Caco-2 (cell line): ENCODE data around the gene UGT1A9. TPM values are rescaled to one million over a fixed set of nuclear protein-coding genes. Genes with fewer than 3 reads are reported as not detected.

Source experiments
- BruUV-seq: library from RNA; stranded (reverse); fragments of 400-500 nt; replicated peaks from 2 replicates; lab custom pipeline; 2021; lab: Mats Ljungman, UMichigan
- CTCF ChIA-PET: fragments of 300-600 bp; sonication (Branson Sonifier 250); formaldehyde crosslinking; loops from one replicate; lab custom pipeline; 2022; ENCODE audit warnings: antibody characterized with exemption; lab: Charles Lee
- POLR2A ChIA-PET: fragments of 300-600 bp; sonication (Branson Sonifier 250); formaldehyde crosslinking; loops from one replicate; lab custom pipeline; 2022; ENCODE audit warnings: antibody characterized with exemption; lab: Charles Lee
- DNase-seq, 2 experiments: peaks; one replicate each; pipeline versions ENCODE4 v3.0.0 to v3.0.0-alpha.2; 2020 to 2022
- H3K27me3 ChIP-seq: replicated peaks from 2 replicates; pipeline ENCODE4 v1.6.0; 2011; ENCODE audit warnings: low read length; ENCODE audit not compliant: control insufficient read depth, insufficient read depth
- H3K36me3 ChIP-seq: 2 replicates; pipeline ENCODE4 v1.5.1; 2011; ENCODE audit warnings: low read length; ENCODE audit not compliant: control insufficient read depth, insufficient read depth
- H3K4me1 ChIP-seq: fragments of 250-450 bp; sonication (Bioruptor Pico); 2 replicates; pipeline ENCODE4 v1.5.1; 2020; ENCODE audit warnings: mild to moderate bottlenecking
- H3K4me3 ChIP-seq: 2 replicates; pipeline ENCODE4 v1.5.1; 2011; ENCODE audit warnings: low read depth, mild to moderate bottlenecking, control low read depth, low read length
- H3K9me3 ChIP-seq: fragments of 250-450 bp; sonication (Bioruptor Pico); 2 replicates; pipeline ENCODE4 v1.5.1; 2020; ENCODE audit warnings: mild to moderate bottlenecking, moderate library complexity
- H3K27ac Mint-ChIP-seq: one replicate; pipeline ENCODE4 v1.8.0; 2022; ENCODE audit warnings: mixed read lengths; ENCODE audit not compliant: unreplicated experiment
- H3K27me3 Mint-ChIP-seq: one replicate; pipeline ENCODE4 v1.8.0; 2022; ENCODE audit warnings: mixed read lengths; ENCODE audit not compliant: insufficient read depth, unreplicated experiment
- H3K36me3 Mint-ChIP-seq: one replicate; pipeline ENCODE4 v1.8.0; 2022; ENCODE audit warnings: mild to moderate bottlenecking, mixed read lengths; ENCODE audit not compliant: insufficient read depth, unreplicated experiment
- H3K4me1 Mint-ChIP-seq: one replicate; pipeline ENCODE4 v1.8.0; 2022; ENCODE audit warnings: low read depth, mixed read lengths; ENCODE audit not compliant: unreplicated experiment
- H3K4me3 Mint-ChIP-seq: one replicate; pipeline ENCODE4 v1.8.0; 2022; ENCODE audit warnings: mild to moderate bottlenecking, moderate library complexity, mixed read lengths; ENCODE audit not compliant: unreplicated experiment
- H3K9me3 Mint-ChIP-seq: one replicate; pipeline ENCODE4 v1.8.0; 2022; ENCODE audit warnings: mixed read lengths; ENCODE audit not compliant: unreplicated experiment
- CTCF ChIP-seq, 2 experiments: fragments of 200-600 bp in 1 of 2; IDR thresholded peaks; 1 replicate in 1 of 2; 2 replicates in 1 of 2; pipeline versions ENCODE4 v1.5.1 to v1.8.0; 2011 to 2022; ENCODE audit warnings: antibody characterized with exemption in 1 of 2, control low read depth in 1 of 2, inconsistent platforms in 1 of 2, low read depth in 1 of 2, low read length in 1 of 2, mild to moderate bottlenecking in 1 of 2, moderate library complexity in 1 of 2; ENCODE audit not compliant: insufficient read depth in 1 of 2, severe bottlenecking in 1 of 2, unreplicated experiment in 1 of 2
- intact Hi-C: fragments of 100-400 bp; cut with micrococcal nuclease; formaldehyde crosslinking; loops from one replicate; pipeline ENCODE4 v1.10.0; 2022; ENCODE audit not compliant: unreplicated experiment
- total RNA-seq: library from RNA; stranded (reverse); gene quantifications from 2 replicates; pipeline ENCODE4 v1.2.3, GENCODE V29; 2022

UGT1A9 gene
- total RNA-seq, 1 experiment from 2014 or later = 0.20 TPM

DNA sequence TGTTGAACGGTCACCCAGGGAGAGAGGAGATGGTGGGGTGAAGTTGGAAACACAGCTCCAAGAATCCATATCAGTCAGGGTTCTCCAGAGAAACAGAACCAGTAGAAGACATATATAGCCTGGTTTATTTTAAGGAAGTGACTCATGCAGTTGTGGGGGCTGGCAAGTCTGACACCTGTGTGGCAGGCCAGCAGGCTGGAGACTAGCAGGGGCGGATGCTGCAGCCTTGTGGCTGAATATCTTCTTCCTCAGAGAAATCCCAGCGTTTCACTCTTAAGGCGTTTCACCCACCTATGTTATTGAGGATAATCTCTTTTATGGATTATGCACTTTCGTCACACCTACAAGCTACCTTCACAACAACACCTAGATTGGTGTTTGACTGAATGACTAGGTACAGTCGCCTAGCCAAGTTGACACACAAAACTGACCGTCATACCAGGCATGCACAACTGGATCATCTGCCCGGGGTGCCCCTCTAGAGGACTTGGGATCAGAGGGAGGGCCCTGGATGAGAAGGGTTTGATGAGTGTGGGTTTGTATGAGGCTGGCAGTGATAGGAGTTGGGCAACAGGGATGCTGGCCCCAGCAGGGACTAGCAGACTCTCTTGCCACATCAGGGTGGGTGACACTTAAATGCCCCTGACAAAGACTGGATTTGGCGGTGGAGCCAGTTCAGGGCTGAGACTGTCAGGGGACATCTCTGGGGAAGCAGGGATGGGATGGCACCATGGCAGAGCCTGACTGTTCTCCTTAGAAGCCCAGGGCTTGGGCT lies 129.8 kb downstream of the UGT1A9 start:
- CTCF ChIA-PET = no interaction called here
- intact Hi-C loops = no loop called here
- H3K27ac Mint-ChIP-seq = no peak overlapping the region
- DNase-seq = no peak
- no TSS peak for BruUV-seq
- no peak overlapping the region for H3K4me3 ChIP-seq
- H3K36me3 Mint-ChIP-seq = no peaks in the 10 kb centered on the region
- TF ChIP-seq CTCF (IDR thresholded peaks at IDR 0.05; ENCODE audit: insufficient read depth in 1 of 2, low read depth in 1 of 2, low read length in 1 of 2, severe bottlenecking in 1 of 2, unreplicated experiment in 1 of 2) = no peak
- no peaks in the 10 kb centered on the region for H3K9me3 Mint-ChIP-seq
- no peaks in the 10 kb centered on the region for H3K36me3 ChIP-seq
- H3K27me3 Mint-ChIP-seq = no peaks in the 10 kb centered on the region
- H3K9me3 ChIP-seq = no peaks in the 10 kb centered on the region
- no peaks in the 10 kb centered on the region for H3K27me3 ChIP-seq
- no peaks in the 10 kb centered on the region for H3K4me1 ChIP-seq
- H3K4me1 Mint-ChIP-seq = no peaks in the 10 kb centered on the region
- POLR2A ChIA-PET = no interaction called here
- H3K4me3 Mint-ChIP-seq = no peak overlapping the region

- Mint-ChIP-seq H3K27me3 (no peaks in the 10 kb centered on the region), H3K9me3 (no peaks in the 10 kb centered on the region), H3K4me1 (no peaks in the 10 kb centered on the region), H3K4me3 (no peak overlapping the region), H3K27ac (no peak overlapping the region), H3K36me3 (no peaks in the 10 kb centered on the region)
- Histone ChIP-seq H3K27me3 (no peaks in the 10 kb centered on the region), H3K4me1 (no peaks in the 10 kb centered on the region), H3K4me3 (no peak overlapping the region), H3K9me3 (no peaks in the 10 kb centered on the region), H3K36me3 (no peaks in the 10 kb centered on the region)
- no peak for DNase-seq
- TF ChIP-seq CTCF (IDR thresholded peaks at IDR 0.05; ENCODE audit: insufficient read depth in 1 of 2, low read depth in 1 of 2, low read length in 1 of 2, severe bottlenecking in 1 of 2, unreplicated experiment in 1 of 2) = no peak
- BruUV-seq = no TSS peak
- CTCF ChIA-PET = no interaction called here
- intact Hi-C loops = no loop called here
- POLR2A ChIA-PET = no interaction called here
Measured at GRCh38 chr2:233802132-233802815, 130.6 kb downstream of the UGT1A9 start.

DNA sequence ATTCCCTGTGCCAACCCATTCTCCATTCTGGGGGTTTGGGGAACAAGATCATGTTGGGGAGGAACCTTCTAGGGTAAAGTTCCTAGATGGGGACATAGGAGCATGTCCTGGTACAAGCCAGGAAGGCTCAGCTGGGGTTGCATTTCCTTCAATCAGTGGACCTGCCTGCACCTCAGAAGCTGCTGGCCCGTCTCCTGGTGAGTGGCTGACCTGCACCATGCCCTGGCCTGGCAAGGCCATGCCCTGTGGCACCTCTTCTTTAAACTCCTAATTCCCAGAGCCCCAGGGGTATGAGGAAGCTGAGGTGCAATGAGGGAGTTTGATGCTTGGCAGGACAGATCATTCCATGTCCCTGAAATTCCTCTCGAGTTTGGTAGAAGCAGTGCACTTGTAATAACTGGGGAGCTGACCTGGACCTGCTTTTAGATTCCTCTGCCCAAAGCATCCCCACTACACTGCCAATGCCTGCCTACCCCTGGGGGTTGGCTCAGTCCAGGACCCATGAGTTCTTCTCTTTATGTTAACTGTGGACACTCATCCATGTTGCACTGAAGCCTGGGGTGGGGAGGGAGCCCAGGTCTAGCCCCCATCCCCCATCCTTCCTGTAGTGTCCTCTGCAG lies 131.7 kb downstream of the UGT1A9 start:
- H3K27ac Mint-ChIP-seq = no peak overlapping the region
- H3K4me1 Mint-ChIP-seq = no peaks in the 10 kb centered on the region
- H3K4me3 Mint-ChIP-seq = no peak overlapping the region
- no peak for DNase-seq
- intact Hi-C loops = no loop called here
- H3K36me3 Mint-ChIP-seq = no peaks in the 10 kb centered on the region
- H3K4me3 ChIP-seq = no peak overlapping the region
- CTCF ChIA-PET = no interaction called here
- no peaks in the 10 kb centered on the region for H3K36me3 ChIP-seq
- TF ChIP-seq CTCF (IDR thresholded peaks at IDR 0.05; ENCODE audit: insufficient read depth in 1 of 2, low read depth in 1 of 2, low read length in 1 of 2, severe bottlenecking in 1 of 2, unreplicated experiment in 1 of 2) = no peak
- no TSS peak for BruUV-seq
- H3K9me3 Mint-ChIP-seq = no peaks in the 10 kb centered on the region
- H3K27me3 ChIP-seq = no peaks in the 10 kb centered on the region
- no peaks in the 10 kb centered on the region for H3K4me1 ChIP-seq
- POLR2A ChIA-PET = no interaction called here
- no peaks in the 10 kb centered on the region for H3K27me3 Mint-ChIP-seq
- no peaks in the 10 kb centered on the region for H3K9me3 ChIP-seq
